Activated CD8-positive, alpha-beta T cell treated with anti-CD3 and anti-CD28 coated beads for 36 hours (primary cell): ENCODE data around the gene TFRC. TPM values are rescaled to one million over a fixed set of nuclear protein-coding genes. Genes with fewer than 3 reads are reported as not detected.
A peak's percentile ranks its signal among the peaks of the same experiment; 100 is the strongest.

Experiments
- ATAC-seq: fragments of 200-7000 bp; cut with Tn5 transposase; one replicate; pipeline ENCODE4 v1.10.0; 2021; ENCODE audit warnings: mild to moderate bottlenecking, moderate library complexity
- CTCF ChIA-PET: fragments of 350-600 bp; sonication (Branson Sonifier 250); formaldehyde crosslinking; loops from one replicate; lab custom pipeline; 2021; ENCODE audit warnings: antibody characterized with exemption; lab: Charles Lee
- POLR2A ChIA-PET: fragments of 350-600 bp; sonication (Branson Sonifier 250); formaldehyde crosslinking; loops from one replicate; lab custom pipeline; 2021; ENCODE audit warnings: antibody characterized with exemption; lab: Charles Lee
- DNase-seq: peaks from one replicate; pipeline ENCODE4 v3.0.0-alpha.2; 2020
- H3K27ac Mint-ChIP-seq: one replicate; pipeline ENCODE4 v1.8.0; 2021; ENCODE audit warnings: mild to moderate bottlenecking, mixed read lengths
- H3K27me3 Mint-ChIP-seq: one replicate; pipeline ENCODE4 v1.8.0; 2021; ENCODE audit warnings: mixed read lengths
- H3K36me3 Mint-ChIP-seq: one replicate; pipeline ENCODE4 v1.8.0; 2021; ENCODE audit warnings: low read depth, mixed read lengths
- H3K4me1 Mint-ChIP-seq: one replicate; pipeline ENCODE4 v1.8.0; 2021; ENCODE audit warnings: low read depth, mixed read lengths
- H3K4me3 Mint-ChIP-seq: one replicate; pipeline ENCODE4 v1.8.0; 2021; ENCODE audit warnings: mild to moderate bottlenecking, moderate library complexity, mixed read lengths
- H3K9me3 Mint-ChIP-seq: one replicate; pipeline ENCODE4 v1.8.0; 2021; ENCODE audit warnings: mixed read lengths
- intact Hi-C: fragments of 100-400 bp; cut with micrococcal nuclease; formaldehyde crosslinking; loops from one replicate; pipeline ENCODE4 v1.10.0; 2022
- total RNA-seq, 2 experiments: library from RNA; stranded (reverse); gene quantifications; one replicate each; pipeline ENCODE4 v1.2.3, GENCODE V29; 2021
- TF ChIP-seq, protein P1 (sequence below): fragments of 200-600 bp; IDR thresholded peaks from one replicate; pipeline ENCODE4 v1.8.0; 2022; ENCODE audit warnings: antibody characterized with exemption, mild to moderate bottlenecking

TFRC gene
- total RNA-seq, 2 experiments from 2014 or later: 521 to 524 TPM

- CTCF ChIA-PET: no interaction called here
- ATAC-seq (peak; percentile 13), DNase-seq (peak; percentile 23)
- Mint-ChIP-seq H3K4me1 (peaks cover 10% of the 10 kb centered on the region), H3K9me3 (no peaks in the 10 kb centered on the region), H3K27ac (no peak overlapping the region), H3K36me3 (no peaks in the 10 kb centered on the region), H3K27me3 (no peaks in the 10 kb centered on the region), H3K4me3 (no peak overlapping the region)
- intact Hi-C loops: no loop called here
- TF ChIP-seq, protein P1, sequence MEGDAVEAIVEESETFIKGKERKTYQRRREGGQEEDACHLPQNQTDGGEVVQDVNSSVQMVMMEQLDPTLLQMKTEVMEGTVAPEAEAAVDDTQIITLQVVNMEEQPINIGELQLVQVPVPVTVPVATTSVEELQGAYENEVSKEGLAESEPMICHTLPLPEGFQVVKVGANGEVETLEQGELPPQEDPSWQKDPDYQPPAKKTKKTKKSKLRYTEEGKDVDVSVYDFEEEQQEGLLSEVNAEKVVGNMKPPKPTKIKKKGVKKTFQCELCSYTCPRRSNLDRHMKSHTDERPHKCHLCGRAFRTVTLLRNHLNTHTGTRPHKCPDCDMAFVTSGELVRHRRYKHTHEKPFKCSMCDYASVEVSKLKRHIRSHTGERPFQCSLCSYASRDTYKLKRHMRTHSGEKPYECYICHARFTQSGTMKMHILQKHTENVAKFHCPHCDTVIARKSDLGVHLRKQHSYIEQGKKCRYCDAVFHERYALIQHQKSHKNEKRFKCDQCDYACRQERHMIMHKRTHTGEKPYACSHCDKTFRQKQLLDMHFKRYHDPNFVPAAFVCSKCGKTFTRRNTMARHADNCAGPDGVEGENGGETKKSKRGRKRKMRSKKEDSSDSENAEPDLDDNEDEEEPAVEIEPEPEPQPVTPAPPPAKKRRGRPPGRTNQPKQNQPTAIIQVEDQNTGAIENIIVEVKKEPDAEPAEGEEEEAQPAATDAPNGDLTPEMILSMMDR: no peak
- POLR2A ChIA-PET: no interaction called here
Observed at GRCh38 chr3:196097373-196098154, 15.7 kb upstream of the TFRC start.

GRCh38 chr3:196096382-196096953 is 14.6 kb upstream of the TFRC start:
- CTCF ChIA-PET: interaction anchor here (1.1 kb wide), 1 partner anchor 23 kb away, joined by 3 read pairs; no protein-coding TSS in a partner anchor
- Mint-ChIP-seq H3K36me3 (no peaks in the 10 kb centered on the region), H3K4me1 (peaks cover 10% of the 10 kb centered on the region), H3K27ac (no peak overlapping the region), H3K4me3 (no peak overlapping the region), H3K27me3 (no peaks in the 10 kb centered on the region), H3K9me3 (no peaks in the 10 kb centered on the region)
- no peak for ATAC-seq
- intact Hi-C loops: no loop called here
- no peak for DNase-seq
- POLR2A ChIA-PET: interaction anchor here (0.8 to 1.0 kb wide), 2 partner anchors 14 to 24 kb away, joined by 3 read pairs; no protein-coding TSS in a partner anchor
- TF ChIP-seq, protein P1: no peak

DNA sequence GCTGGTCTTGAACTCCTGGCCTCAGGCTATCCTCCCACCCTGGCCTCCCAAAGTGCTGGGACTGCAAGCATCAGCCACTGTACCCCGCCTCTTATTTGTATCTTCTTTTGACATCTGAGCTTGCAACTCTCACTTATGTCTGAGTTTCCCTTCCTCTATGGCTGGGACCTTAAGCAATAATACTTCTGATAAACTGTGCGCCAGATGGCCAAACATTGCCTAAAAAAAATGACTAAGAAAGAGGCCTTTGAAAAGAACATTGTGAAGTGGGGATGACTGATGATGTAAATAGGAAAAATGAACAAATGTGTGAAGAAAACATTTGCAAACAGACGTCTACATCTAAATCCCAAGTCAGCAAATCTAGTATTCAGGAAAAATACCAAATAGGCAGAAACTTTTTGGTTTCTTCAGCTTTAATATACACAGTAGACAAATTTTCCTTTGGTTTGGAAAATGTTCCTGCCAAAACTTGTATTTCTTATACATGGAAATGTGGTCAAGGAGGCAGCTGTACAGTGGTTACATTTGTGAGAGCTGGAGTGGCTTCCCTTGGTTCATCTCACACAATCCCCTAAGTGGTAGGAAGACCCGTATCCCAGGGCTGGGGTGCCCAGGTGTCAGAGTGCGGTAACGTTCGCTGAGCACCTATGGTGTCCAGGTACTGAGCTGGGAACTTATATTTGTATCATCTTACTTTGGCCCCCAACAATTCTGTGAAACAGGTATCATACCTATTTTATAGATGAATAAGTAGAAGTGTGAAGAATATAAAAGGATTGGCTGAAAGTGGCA is 11.6 kb upstream of the TFRC start:
- TF ChIP-seq, protein P1: no peak
- H3K36me3 Mint-ChIP-seq: no peaks in the 10 kb centered on the region
- intact Hi-C loops: no loop called here
- H3K27me3 Mint-ChIP-seq: no peaks in the 10 kb centered on the region
- POLR2A ChIA-PET: interaction anchor here (1.0 kb wide), 1 partner anchor 14 kb away, joined by 3 read pairs; no protein-coding TSS in a partner anchor
- no peak overlapping the region for H3K4me3 Mint-ChIP-seq
- no peak for ATAC-seq
- H3K4me1 Mint-ChIP-seq: peaks cover 9% of the 10 kb centered on the region
- CTCF ChIA-PET: interaction anchor here (0.9 to 2.2 kb wide), 4 partner anchors 17 to 103 kb away, joined by 3 to 8 read pairs (median 4); no protein-coding TSS in a partner anchor
- DNase-seq: no peak
- H3K27ac Mint-ChIP-seq: no peak overlapping the region
- no peaks in the 10 kb centered on the region for H3K9me3 Mint-ChIP-seq

GRCh38 chr3:196087906-196088305 is 6.0 kb upstream of the TFRC start:
- DNase-seq (no peak), ATAC-seq (no peak)
- no peak overlapping the region for H3K27ac Mint-ChIP-seq
- H3K4me3 Mint-ChIP-seq: no peak overlapping the region
- POLR2A ChIA-PET: no interaction called here
- TF ChIP-seq, protein P1: no peak
- H3K4me1 Mint-ChIP-seq: peaks cover 1% of the 10 kb centered on the region
- no peaks in the 10 kb centered on the region for H3K27me3 Mint-ChIP-seq
- no peaks in the 10 kb centered on the region for H3K36me3 Mint-ChIP-seq
- intact Hi-C loops: no loop called here
- H3K9me3 Mint-ChIP-seq: no peaks in the 10 kb centered on the region
- CTCF ChIA-PET: no interaction called here
